Immature natural killer cell (primary cell): ENCODE results near the gene RIGI. TPM values are rescaled to one million over a fixed set of nuclear protein-coding genes. Genes with fewer than 3 reads are reported as not detected.

ENCODE experiments used
- DNase-seq, 3 donors: peaks; one replicate each; pipeline ENCODE4 v3.0.0; 2022; ENCODE audit warnings: mixed read lengths in 1 of 3
- H3K27ac Mint-ChIP-seq, 6 donors: one replicate each; pipeline ENCODE4 v1.8.0; 2020; ENCODE audit warnings: mixed read lengths in 6 of 6, mild to moderate bottlenecking in 5 of 6, inconsistent platforms in 4 of 6, moderate library complexity in 3 of 6
- H3K27me3 Mint-ChIP-seq, 3 donors: one replicate each; pipeline ENCODE4 v1.8.0; 2020 to 2021; ENCODE audit warnings: low read depth in 3 of 3, mild to moderate bottlenecking in 3 of 3, mixed read lengths in 3 of 3, moderate library complexity in 3 of 3, inconsistent platforms in 1 of 3
- H3K36me3 Mint-ChIP-seq, 3 donors: one replicate each; pipeline ENCODE4 v1.8.0; 2020; ENCODE audit warnings: mixed read lengths in 3 of 3, inconsistent platforms in 2 of 3, mild to moderate bottlenecking in 2 of 3
- H3K4me1 Mint-ChIP-seq, 2 donors: one replicate each; pipeline ENCODE4 v1.8.0; 2020; ENCODE audit warnings: inconsistent platforms in 2 of 2, mild to moderate bottlenecking in 2 of 2, mixed read lengths in 2 of 2, moderate library complexity in 1 of 2
- H3K4me3 Mint-ChIP-seq, 5 donors: one replicate each; pipeline ENCODE4 v1.8.0; 2020; ENCODE audit warnings: mild to moderate bottlenecking in 5 of 5, mixed read lengths in 5 of 5, inconsistent platforms in 3 of 5, moderate library complexity in 3 of 5
- H3K9me3 Mint-ChIP-seq, 6 donors: one replicate each; pipeline ENCODE4 v1.8.0; 2020; ENCODE audit warnings: mild to moderate bottlenecking in 6 of 6, mixed read lengths in 6 of 6, inconsistent platforms in 4 of 6, moderate library complexity in 3 of 6
- polyA plus RNA-seq, 3 donors: library from polyadenylated mRNA; unstranded; fragments of 300-500 nt; fragmentation: Illumina TruSeq; gene quantifications; one replicate each; pipeline ENCODE4 v1.2.3, GENCODE V29; 2021

RIGI gene
- 10 to 100 TPM; 14.3 to 20.9 (median 14.9) TPM for polyA plus RNA-seq

- peak within 1 kb of the TSS; percentile 96 to 99 (median 96) for H3K27ac Mint-ChIP-seq
- peaks cover 4 to 5% (median 4%) of the 10 kb centered on the region in 3 donors for H3K27me3 Mint-ChIP-seq
- peak; percentile 78 to 79 (median 79) for DNase-seq
- H3K4me3 Mint-ChIP-seq = peak within 1 kb of the TSS; percentile 95 to 99 (median 99)
- H3K4me1 Mint-ChIP-seq = peaks cover 57 to 61% of the 10 kb centered on the region in 2 donors
- H3K36me3 Mint-ChIP-seq = peaks cover 0 to 7% (median 5%) of the 10 kb centered on the region in 3 donors
- H3K9me3 Mint-ChIP-seq = peaks cover 0 to 1% (median 0%) of the 10 kb centered on the region in 6 donors
Measured at GRCh38 chr9:32526041-32526706, at the start of gene RIGI. TSS of gene RIGI (minus strand) at chr9:32526196. CDS start at chr9:32526166, 30 bp downstream.

- H3K27me3 Mint-ChIP-seq = peaks cover 6 to 9% (median 9%) of the 10 kb centered on the region in 3 donors
- no peaks in the 10 kb centered on the region for H3K9me3 Mint-ChIP-seq
- no peak overlapping the region for H3K27ac Mint-ChIP-seq
- DNase-seq = no peak
- no peaks in the 10 kb centered on the region for H3K36me3 Mint-ChIP-seq
- H3K4me1 Mint-ChIP-seq = peaks cover 26 to 40% of the 10 kb centered on the region in 2 donors
- peak overlapping the region in 1 of 5 donors; percentile 34 for H3K4me3 Mint-ChIP-seq
Measured at GRCh38 chr9:32574858-32575257, 48.9 kb upstream of the RIGI start.

- Mint-ChIP-seq H3K36me3 (no peaks in the 10 kb centered on the region), H3K27ac (peak overlapping the region; percentile 92 to 99 (median 96)), H3K27me3 (peaks cover 6 to 9% (median 9%) of the 10 kb centered on the region in 3 donors), H3K4me1 (peaks cover 27 to 43% of the 10 kb centered on the region in 2 donors), H3K9me3 (no peaks in the 10 kb centered on the region), H3K4me3 (peak overlapping the region; percentile 98 to 100 (median 99))
- no peak for DNase-seq
Measured at GRCh38 chr9:32573821-32574220, 47.8 kb upstream of the RIGI start.

GRCh38 chr9:32572900-32573523, 47.0 kb upstream of the RIGI start, which contains the start of gene NDUFB6:
TSS of gene NDUFB6 (minus strand) at chr9:32573159. CDS start at chr9:32573060, 99 bp downstream.
- peaks cover 5 to 9% (median 6%) of the 10 kb centered on the region in 3 donors for H3K27me3 Mint-ChIP-seq
- H3K9me3 Mint-ChIP-seq = no peaks in the 10 kb centered on the region
- peak; percentile 92 to 95 (median 94) for DNase-seq
- peak within 1 kb of the TSS; percentile 98 to 100 (median 99) for H3K4me3 Mint-ChIP-seq
- peaks cover 27 to 46% of the 10 kb centered on the region in 2 donors for H3K4me1 Mint-ChIP-seq
- peaks cover 0 to 4% (median under 1%) of the 10 kb centered on the region in 3 donors for H3K36me3 Mint-ChIP-seq
- peak within 1 kb of the TSS; percentile 92 to 99 (median 96) for H3K27ac Mint-ChIP-seq

GRCh38 chr9:32571969-32572899, 46.2 kb upstream of the RIGI start:
- DNase-seq = peak; percentile 66 to 74 (median 70)
- Mint-ChIP-seq H3K36me3 (peaks cover 0 to 10% (median 8%) of the 10 kb centered on the region in 3 donors), H3K27me3 (peaks cover 5 to 9% (median 6%) of the 10 kb centered on the region in 3 donors), H3K4me1 (peaks cover 27 to 48% of the 10 kb centered on the region in 2 donors), H3K27ac (peak overlapping the region; percentile 92 to 99 (median 96)), H3K9me3 (no peaks in the 10 kb centered on the region), H3K4me3 (peak overlapping the region; percentile 98 to 100 (median 99))

GRCh38 chr9:32570262-32570661, 44.3 kb upstream of the RIGI start:
- Mint-ChIP-seq H3K27ac (peak overlapping the region in 3 of 6 donors; percentile 7 to 77 (median 46)), H3K4me3 (no peak overlapping the region), H3K27me3 (peaks cover 4 to 7% (median 5%) of the 10 kb centered on the region in 3 donors), H3K4me1 (peaks cover 36 to 57% of the 10 kb centered on the region in 2 donors), H3K36me3 (peaks cover 4 to 19% (median 11%) of the 10 kb centered on the region in 3 donors), H3K9me3 (no peaks in the 10 kb centered on the region)
- no peak for DNase-seq

- H3K27ac Mint-ChIP-seq = peak overlapping the region in 1 of 6 donors; percentile 90
- H3K27me3 Mint-ChIP-seq = no peaks in the 10 kb centered on the region
- H3K4me3 Mint-ChIP-seq = no peak overlapping the region
- no peaks in the 10 kb centered on the region for H3K9me3 Mint-ChIP-seq
- H3K4me1 Mint-ChIP-seq = peaks cover 19 to 47% of the 10 kb centered on the region in 2 donors
- H3K36me3 Mint-ChIP-seq = peaks cover 4 to 30% (median 18%) of the 10 kb centered on the region in 3 donors
- DNase-seq = no peak
Measured at GRCh38 chr9:32566770-32567169, 40.8 kb upstream of the RIGI start.

GRCh38 chr9:32565967-32566366, 40.0 kb upstream of the RIGI start:
- Mint-ChIP-seq H3K4me1 (peaks cover 18 to 44% of the 10 kb centered on the region in 2 donors), H3K36me3 (peaks cover 4 to 30% (median 20%) of the 10 kb centered on the region in 3 donors), H3K27me3 (peaks cover 0 to 1% (median 0%) of the 10 kb centered on the region in 3 donors), H3K9me3 (no peaks in the 10 kb centered on the region), H3K27ac (peak overlapping the region; percentile 47 to 90 (median 66)), H3K4me3 (peak overlapping the region in 2 of 5 donors; percentile 5 to 27)
- DNase-seq = peak in 1 of 3 donors; percentile 12

- H3K4me3 Mint-ChIP-seq = no peak overlapping the region
- H3K27me3 Mint-ChIP-seq = peaks cover 0 to 1% (median 0%) of the 10 kb centered on the region in 3 donors
- no peak for DNase-seq
- no peaks in the 10 kb centered on the region for H3K9me3 Mint-ChIP-seq
- H3K36me3 Mint-ChIP-seq = peaks cover 0 to 4% (median 0%) of the 10 kb centered on the region in 3 donors
- H3K4me1 Mint-ChIP-seq = peaks cover 11 to 52% of the 10 kb centered on the region in 2 donors
- H3K27ac Mint-ChIP-seq = peak overlapping the region in 2 of 6 donors; percentile 41 to 48
Measured at GRCh38 chr9:32558408-32558934, 32.5 kb upstream of the RIGI start.

GRCh38 chr9:32554591-32554990, 28.6 kb upstream of the RIGI start:
- Mint-ChIP-seq H3K27ac (peak overlapping the region in 2 of 6 donors; percentile 3 to 51), H3K36me3 (no peaks in the 10 kb centered on the region), H3K27me3 (peaks cover 2 to 17% (median 11%) of the 10 kb centered on the region in 3 donors), H3K9me3 (no peaks in the 10 kb centered on the region), H3K4me1 (peaks cover 43 to 81% of the 10 kb centered on the region in 2 donors), H3K4me3 (no peak overlapping the region)
- no peak for DNase-seq

GRCh38 chr9:32554107-32554506, 28.1 kb upstream of the RIGI start:
- Mint-ChIP-seq H3K27ac (peak overlapping the region in 3 of 6 donors; percentile 49 to 79 (median 61)), H3K36me3 (no peaks in the 10 kb centered on the region), H3K4me3 (peak overlapping the region in 2 of 5 donors; percentile 24 to 25), H3K27me3 (peaks cover 2 to 17% (median 11%) of the 10 kb centered on the region in 3 donors), H3K9me3 (no peaks in the 10 kb centered on the region), H3K4me1 (peaks cover 45 to 81% of the 10 kb centered on the region in 2 donors)
- no peak for DNase-seq

- Mint-ChIP-seq H3K27ac (peak within 1 kb of the TSS; percentile 98 to 99 (median 99)), H3K36me3 (no peaks in the 10 kb centered on the region), H3K4me3 (peak within 1 kb of the TSS; percentile 92 to 98 (median 97)), H3K9me3 (no peaks in the 10 kb centered on the region), H3K27me3 (peaks cover 2 to 17% (median 11%) of the 10 kb centered on the region in 3 donors), H3K4me1 (peaks cover 47 to 85% of the 10 kb centered on the region in 2 donors)
- DNase-seq = peak; percentile 82 to 87 (median 86)
Measured at GRCh38 chr9:32552172-32552872, 26.3 kb upstream of the RIGI start, which contains the start of the genes SMIM27 and TOPORS. TSS of gene SMIM27 (plus strand) at chr9:32552327. CDS start at chr9:32552435, 108 bp downstream. TSS of gene TOPORS (minus strand) at chr9:32552586. CDS start at chr9:32552436, 150 bp downstream.
